T-helper 22 cell (primary cell): ENCODE measurements around the gene CDC123.
A peak's percentile ranks its signal among the peaks of the same experiment; 100 is the strongest.
"Not testable (repeated sequence)": the region's sequence is repeated elsewhere in the genome, so short reads cannot be mapped to it uniquely, and the experiment has no call there.

ENCODE experiments used
- DNase-seq: peaks from one replicate; pipeline ENCODE4 v3.0.0-alpha.2; 2020; ENCODE audit warnings: low read depth

CDC123 gene

GRCh38 chr10:12235796-12236195 lies 39.8 kb downstream of the CDC123 start:
- no peak for DNase-seq

GRCh38 chr10:12237265-12238220 lies 41.6 kb downstream of the CDC123 start:
- no peak for DNase-seq

- DNase-seq: no peak
Observed at GRCh38 chr10:12238821-12239220, 42.8 kb downstream of the CDC123 start.

- DNase-seq: no peak
Observed at GRCh38 chr10:12241810-12242529, 46.0 kb downstream of the CDC123 start.

- DNase-seq: no peak
Observed at GRCh38 chr10:12243864-12244620, 48.1 kb downstream of the CDC123 start.

GRCh38 chr10:12250181-12250580 lies 54.2 kb downstream of the CDC123 start:
- no peak for DNase-seq

- DNase-seq: not testable (repeated sequence)
Observed at GRCh38 chr10:12250702-12251101, 54.7 kb downstream of the CDC123 start.

- no peak for DNase-seq
Observed at GRCh38 chr10:12251581-12251980, 55.6 kb downstream of the CDC123 start.

GRCh38 chr10:12252882-12253546 lies 57.0 kb downstream of the CDC123 start:
- no peak for DNase-seq

GRCh38 chr10:12255048-12255447 lies 59.1 kb downstream of the CDC123 start:
- DNase-seq: no peak

- DNase-seq: no peak
Observed at GRCh38 chr10:12259988-12260387, 64.0 kb downstream of the CDC123 start.

- DNase-seq: no peak
Observed at GRCh38 chr10:12262278-12262981, 66.4 kb downstream of the CDC123 start.

GRCh38 chr10:12264204-12264940 lies 68.4 kb downstream of the CDC123 start:
- peak; percentile 30 for DNase-seq

GRCh38 chr10:12269056-12269455 lies 73.1 kb downstream of the CDC123 start:
- DNase-seq: no peak

GRCh38 chr10:12271210-12271540 lies 75.2 kb downstream of the CDC123 start:
- no peak for DNase-seq

- not testable (repeated sequence) for DNase-seq
Observed at GRCh38 chr10:12277862-12278261, 81.9 kb downstream of the CDC123 start.

GRCh38 chr10:12279281-12279680 lies 83.3 kb downstream of the CDC123 start:
- DNase-seq: no peak

- DNase-seq: no peak
Observed at GRCh38 chr10:12287772-12288171, 91.8 kb downstream of the CDC123 start.

- DNase-seq: not testable (repeated sequence)
Observed at GRCh38 chr10:12297784-12298183, 101.8 kb downstream of the CDC123 start.

GRCh38 chr10:12299222-12299965 lies 103.4 kb downstream of the CDC123 start:
- DNase-seq: no peak
